ENCODE measurements around the gene RBM45. TPM values are rescaled to one million over a fixed set of nuclear protein-coding genes. Genes with fewer than 3 reads are reported as not detected.

Gene RBM45, protein sequence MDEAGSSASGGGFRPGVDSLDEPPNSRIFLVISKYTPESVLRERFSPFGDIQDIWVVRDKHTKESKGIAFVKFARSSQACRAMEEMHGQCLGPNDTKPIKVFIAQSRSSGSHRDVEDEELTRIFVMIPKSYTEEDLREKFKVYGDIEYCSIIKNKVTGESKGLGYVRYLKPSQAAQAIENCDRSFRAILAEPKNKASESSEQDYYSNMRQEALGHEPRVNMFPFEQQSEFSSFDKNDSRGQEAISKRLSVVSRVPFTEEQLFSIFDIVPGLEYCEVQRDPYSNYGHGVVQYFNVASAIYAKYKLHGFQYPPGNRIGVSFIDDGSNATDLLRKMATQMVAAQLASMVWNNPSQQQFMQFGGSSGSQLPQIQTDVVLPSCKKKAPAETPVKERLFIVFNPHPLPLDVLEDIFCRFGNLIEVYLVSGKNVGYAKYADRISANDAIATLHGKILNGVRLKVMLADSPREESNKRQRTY
- total RNA-seq: 10 to 100 TPM in 1 of 4 donors, 1 to 10 TPM in 3; 5.6 to 20.9 (median 9.2) TPM

DNA sequence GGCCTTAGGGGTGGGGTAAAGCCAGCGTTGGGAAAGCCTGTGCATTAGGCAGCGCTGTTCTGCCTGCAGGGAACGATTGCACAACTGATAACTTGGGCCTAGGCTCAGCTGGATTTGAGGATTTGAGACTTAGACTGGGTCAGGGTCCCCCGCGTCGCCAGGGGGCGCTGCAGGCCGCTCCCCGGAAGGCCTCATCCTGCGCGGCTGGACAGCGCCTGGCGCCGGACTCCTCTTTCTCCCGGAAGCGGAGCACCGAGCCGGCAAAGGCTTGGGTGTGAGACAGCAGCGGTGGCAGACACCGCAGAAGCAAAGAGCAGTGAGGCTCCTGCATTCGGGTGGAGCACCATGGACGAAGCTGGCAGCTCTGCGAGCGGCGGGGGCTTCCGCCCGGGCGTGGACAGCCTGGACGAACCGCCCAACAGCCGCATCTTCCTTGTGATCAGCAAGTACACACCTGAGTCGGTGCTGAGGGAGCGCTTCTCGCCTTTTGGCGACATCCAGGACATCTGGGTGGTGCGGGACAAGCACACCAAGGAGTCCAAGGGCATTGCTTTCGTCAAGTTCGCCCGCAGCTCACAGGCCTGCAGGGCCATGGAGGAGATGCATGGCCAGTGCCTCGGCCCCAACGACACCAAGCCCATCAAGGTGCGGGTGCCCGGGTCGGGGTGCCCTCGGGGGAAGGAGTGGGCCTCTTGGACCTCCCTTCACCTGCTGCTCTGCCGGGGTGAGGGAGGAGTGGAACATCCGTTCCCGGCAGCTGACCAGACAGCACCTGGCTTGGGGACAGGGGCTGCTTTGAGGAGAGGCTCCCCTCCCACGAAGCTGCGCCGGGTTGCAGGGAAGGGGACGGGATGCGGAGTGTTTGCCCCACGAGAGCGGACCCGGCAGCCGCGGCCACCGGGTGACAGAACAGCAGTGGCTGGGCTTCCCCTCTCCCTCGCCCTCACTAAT is at the start of gene RBM45:
TSS of gene RBM45 (plus strand) at position 236 of the 951 bp plus-strand sequence. CDS start at position 346, 110 bp downstream.
- peaks cover 5% of the 10 kb centered on the region for H3K27me3 ChIP-seq
- WGBS, 2 donors (ENCODE audit: low coverage in 1 of 2): 0% methylated on average over 3 to 9 of the region's 60 CpGs
- no peak for TF ChIP-seq EP300 (IDR thresholded peaks at IDR 0.05)
- TF ChIP-seq, protein P1, sequence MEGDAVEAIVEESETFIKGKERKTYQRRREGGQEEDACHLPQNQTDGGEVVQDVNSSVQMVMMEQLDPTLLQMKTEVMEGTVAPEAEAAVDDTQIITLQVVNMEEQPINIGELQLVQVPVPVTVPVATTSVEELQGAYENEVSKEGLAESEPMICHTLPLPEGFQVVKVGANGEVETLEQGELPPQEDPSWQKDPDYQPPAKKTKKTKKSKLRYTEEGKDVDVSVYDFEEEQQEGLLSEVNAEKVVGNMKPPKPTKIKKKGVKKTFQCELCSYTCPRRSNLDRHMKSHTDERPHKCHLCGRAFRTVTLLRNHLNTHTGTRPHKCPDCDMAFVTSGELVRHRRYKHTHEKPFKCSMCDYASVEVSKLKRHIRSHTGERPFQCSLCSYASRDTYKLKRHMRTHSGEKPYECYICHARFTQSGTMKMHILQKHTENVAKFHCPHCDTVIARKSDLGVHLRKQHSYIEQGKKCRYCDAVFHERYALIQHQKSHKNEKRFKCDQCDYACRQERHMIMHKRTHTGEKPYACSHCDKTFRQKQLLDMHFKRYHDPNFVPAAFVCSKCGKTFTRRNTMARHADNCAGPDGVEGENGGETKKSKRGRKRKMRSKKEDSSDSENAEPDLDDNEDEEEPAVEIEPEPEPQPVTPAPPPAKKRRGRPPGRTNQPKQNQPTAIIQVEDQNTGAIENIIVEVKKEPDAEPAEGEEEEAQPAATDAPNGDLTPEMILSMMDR (IDR thresholded peaks at IDR 0.05): peak; percentile 85 to 99 (median 93)
- TF ChIP-seq POLR2AphosphoS5 (IDR thresholded peaks at IDR 0.05): peak; percentile 82
- TF ChIP-seq POLR2A (IDR thresholded peaks at IDR 0.05): peak; percentile 58 to 59
- H3K4me1 ChIP-seq: peaks cover 0 to 24% (median 0%) of the 10 kb centered on the region in 3 donors
- H3K4me3 ChIP-seq: peak within 1 kb of the TSS; percentile 78 to 84
- peak; percentile 99 for ATAC-seq
- H3K9me3 ChIP-seq: no peaks in the 10 kb centered on the region
- H3K27ac ChIP-seq: peak within 1 kb of the TSS; percentile 25 to 86 (median 86)
- peaks cover 0 to 9% of the 10 kb centered on the region in 2 donors for H3K36me3 ChIP-seq

GRCh38 chr2:178066324-178066723 is 45.9 kb upstream of the RBM45 start:
- ATAC-seq: peak; percentile 25
- H3K27ac ChIP-seq: no peak overlapping the region
- WGBS, 2 donors (ENCODE audit: low coverage in 1 of 2): 89 to 95% methylated on average over 1 to 2 of the region's 3 CpGs
- no peak for TF ChIP-seq EP300 (IDR thresholded peaks at IDR 0.05)
- TF ChIP-seq, protein P1 (IDR thresholded peaks at IDR 0.05): no peak
- no peak for TF ChIP-seq POLR2A (IDR thresholded peaks at IDR 0.05)
- TF ChIP-seq POLR2AphosphoS5 (IDR thresholded peaks at IDR 0.05): no peak
- no peaks in the 10 kb centered on the region for H3K36me3 ChIP-seq
- peaks cover 8% of the 10 kb centered on the region for H3K27me3 ChIP-seq
- H3K4me3 ChIP-seq: no peak overlapping the region
- no peaks in the 10 kb centered on the region for H3K9me3 ChIP-seq
- H3K4me1 ChIP-seq: no peaks in the 10 kb centered on the region

DNA sequence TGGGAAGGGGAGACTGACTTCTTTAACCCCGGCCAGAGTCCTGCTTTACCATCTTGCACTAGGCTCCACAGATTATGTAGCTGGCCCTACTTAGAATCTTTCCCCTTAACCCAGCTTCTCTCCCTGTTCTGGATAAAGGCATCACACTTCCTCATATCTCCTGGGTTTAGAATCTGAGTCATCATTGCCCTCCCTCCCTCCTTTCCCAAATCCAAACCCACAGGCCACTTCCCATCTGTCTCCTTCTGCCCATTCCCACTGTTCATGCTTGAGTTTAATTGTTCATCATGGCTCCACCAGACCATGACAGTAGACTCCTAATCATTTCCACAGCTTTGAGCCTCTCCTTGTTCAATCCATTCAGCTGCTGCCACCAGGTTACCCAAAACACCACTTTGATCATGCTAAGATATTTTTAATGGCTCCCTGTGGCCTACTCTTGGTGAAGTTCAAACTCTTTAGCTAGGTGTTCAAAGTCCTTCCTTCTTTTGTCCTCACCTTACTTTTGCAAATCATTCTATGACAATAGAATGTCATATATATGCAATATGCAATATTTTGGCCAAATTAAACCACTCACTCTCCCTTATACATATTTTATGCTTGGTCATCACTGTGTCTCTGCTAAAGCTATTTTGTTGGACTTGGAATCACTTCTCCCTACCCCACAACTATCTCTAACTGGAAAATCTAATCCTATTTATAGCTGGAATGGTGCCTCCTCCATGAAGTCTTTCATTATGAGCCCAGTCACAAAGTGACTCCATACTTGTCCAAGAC is 45.2 kb upstream of the RBM45 start:
- no peak overlapping the region for H3K4me3 ChIP-seq
- TF ChIP-seq POLR2AphosphoS5 (IDR thresholded peaks at IDR 0.05) (no peak), POLR2A (IDR thresholded peaks at IDR 0.05) (no peak), EP300 (IDR thresholded peaks at IDR 0.05) (no peak)
- TF ChIP-seq, protein P1 (IDR thresholded peaks at IDR 0.05): no peak
- H3K36me3 ChIP-seq: no peaks in the 10 kb centered on the region
- peaks cover 16% of the 10 kb centered on the region for H3K27me3 ChIP-seq
- H3K9me3 ChIP-seq: no peaks in the 10 kb centered on the region
- WGBS, 2 donors (ENCODE audit: low coverage in 1 of 2): 100% methylated on average over 1 of the region's 1 CpG; no CpG with 5 or more reads in 1 of the 2 donors
- ATAC-seq: no peak
- no peak overlapping the region for H3K27ac ChIP-seq
- peaks cover 0 to under 1% (median 0%) of the 10 kb centered on the region in 3 donors for H3K4me1 ChIP-seq

GRCh38 chr2:178068823-178069454 is 43.3 kb upstream of the RBM45 start:
- H3K27me3 ChIP-seq: peaks cover 15% of the 10 kb centered on the region
- peaks cover 0 to 16% (median 3%) of the 10 kb centered on the region in 3 donors for H3K4me1 ChIP-seq
- WGBS, 2 donors (ENCODE audit: low coverage in 1 of 2): 80 to 88% methylated on average over 1 of the region's 1 CpG
- no peaks in the 10 kb centered on the region for H3K9me3 ChIP-seq
- H3K27ac ChIP-seq: no peak overlapping the region
- TF ChIP-seq POLR2A (IDR thresholded peaks at IDR 0.05) (no peak), POLR2AphosphoS5 (IDR thresholded peaks at IDR 0.05) (no peak), EP300 (IDR thresholded peaks at IDR 0.05) (no peak)
- TF ChIP-seq, protein P1 (IDR thresholded peaks at IDR 0.05): no peak
- no peak overlapping the region for H3K4me3 ChIP-seq
- ATAC-seq: no peak
- H3K36me3 ChIP-seq: no peaks in the 10 kb centered on the region
